BLaER1 treated with 17β-estradiol and CSF1 and Interleukin-3, amounts not matched to agents 10 nM and 100 nM (cell line): Measurements from ENCODE around the gene BCAR1.
A peak's percentile ranks its signal among the peaks of the same experiment; 100 is the strongest.
"Not testable (repeated sequence)": the region's sequence is repeated elsewhere in the genome, so short reads cannot be mapped to it uniquely, and the experiment has no call there.

Experiments
- H3K27ac ChIP-seq, 11 experiments: shearing (Covaris generic); formaldehyde crosslinking; 2 replicates each; pipeline ENCODE4 v1.8.1; 2022
- H3K27me3 ChIP-seq, 11 experiments: shearing (Covaris generic); formaldehyde crosslinking; 2 replicates each; pipeline ENCODE4 v1.8.1; 2022
- H3K36me3 ChIP-seq, 11 experiments: shearing (Covaris generic); formaldehyde crosslinking; 2 replicates each; pipeline ENCODE4 v1.8.1; 2022
- H3K4me1 ChIP-seq, 10 experiments: shearing (Covaris generic); formaldehyde crosslinking; 2 replicates each; pipeline ENCODE4 v1.8.1; 2022
- H3K4me2 ChIP-seq, 11 experiments: shearing (Covaris generic); formaldehyde crosslinking; 2 replicates each; pipeline ENCODE4 v1.8.1; 2022
- H3K4me3 ChIP-seq, 10 experiments: shearing (Covaris generic); formaldehyde crosslinking; 2 replicates each; pipeline ENCODE4 v1.8.1; 2022
- H3K9ac ChIP-seq, 11 experiments: shearing (Covaris generic); formaldehyde crosslinking; 2 replicates each; pipeline ENCODE4 v1.8.1; 2022
- H3K9me3 ChIP-seq, 11 experiments: shearing (Covaris generic); formaldehyde crosslinking; replicated peaks in 1 of 11; 2 replicates each; pipeline ENCODE4 v1.8.1; 2022
- H4K20me1 ChIP-seq, 11 experiments: shearing (Covaris generic); formaldehyde crosslinking; 2 replicates each; pipeline ENCODE4 v1.8.1; 2022
- Cebpa-rat ChIP-seq, 11 experiments: shearing (Covaris generic); IDR thresholded peaks; 2 replicates each; pipeline ENCODE4 v1.8.1; 2022

Gene BCAR1

GRCh38 chr16:75208242-75208825, 43.1 kb downstream of the BCAR1 start:
- Histone ChIP-seq H4K20me1 (peaks cover 0 to 76% (median 0%) of the 10 kb centered on the region in 11 experiments; a peak in 6 of 22 replicates), H3K27me3 (peaks cover 0 to 80% (median 0%) of the 10 kb centered on the region in 11 experiments; a peak in 5 of 22 replicates), H3K36me3 (no peaks in the 10 kb centered on the region), H3K27ac (no peak overlapping the region), H3K4me2 (no peak overlapping the region), H3K9ac (no peak overlapping the region), H3K4me1 (peaks cover 0 to 12% (median 4%) of the 10 kb centered on the region in 10 experiments; a peak in 7 of 20 replicates), H3K9me3 (no peaks in the 10 kb centered on the region), H3K4me3 (no peak overlapping the region)
- no peak for TF ChIP-seq Cebpa-rat (IDR thresholded peaks at IDR 0.05)

GRCh38 chr16:75207831-75208230, 43.6 kb downstream of the BCAR1 start:
- no peaks in the 10 kb centered on the region for H3K36me3 ChIP-seq
- H3K9ac ChIP-seq = no peak overlapping the region
- H3K4me2 ChIP-seq = no peak overlapping the region
- H3K9me3 ChIP-seq = no peaks in the 10 kb centered on the region
- H3K4me1 ChIP-seq = peaks cover 0 to 12% (median 4%) of the 10 kb centered on the region in 10 experiments; a peak in 7 of 20 replicates
- peaks cover 0 to 81% (median 0%) of the 10 kb centered on the region in 11 experiments; a peak in 5 of 22 replicates for H3K27me3 ChIP-seq
- peaks cover 0 to 74% (median 0%) of the 10 kb centered on the region in 11 experiments; a peak in 6 of 22 replicates for H4K20me1 ChIP-seq
- TF ChIP-seq Cebpa-rat (IDR thresholded peaks at IDR 0.05) = no peak
- no peak overlapping the region for H3K27ac ChIP-seq
- H3K4me3 ChIP-seq = no peak overlapping the region

- no peak within 1 kb of the TSS for H3K4me2 ChIP-seq
- no peaks in the 10 kb centered on the region for H3K36me3 ChIP-seq
- no peak for TF ChIP-seq Cebpa-rat (IDR thresholded peaks at IDR 0.05)
- H4K20me1 ChIP-seq = peaks cover 0 to 69% (median 0%) of the 10 kb centered on the region in 11 experiments; a peak in 7 of 22 replicates
- no peak within 1 kb of the TSS for H3K9ac ChIP-seq
- H3K4me1 ChIP-seq = peaks cover 0 to 12% (median 4%) of the 10 kb centered on the region in 10 experiments; a peak in 7 of 20 replicates
- H3K9me3 ChIP-seq = no peaks in the 10 kb centered on the region
- no peak within 1 kb of the TSS for H3K4me3 ChIP-seq
- peaks cover 0 to 82% (median 0%) of the 10 kb centered on the region in 11 experiments; a peak in 5 of 22 replicates for H3K27me3 ChIP-seq
- H3K27ac ChIP-seq = no peak within 1 kb of the TSS
Observed at GRCh38 chr16:75206749-75207451, 44.5 kb downstream of the BCAR1 start, which contains the start of gene CTRB2. Gene CTRB2, minus strand, starts transcription at chr16:75207161. Its CDS starts 20 bp downstream, at chr16:75207141.

- Histone ChIP-seq H3K4me1 (peaks cover 0 to 17% (median 9%) of the 10 kb centered on the region in 10 experiments; a peak in 15 of 20 replicates), H3K27me3 (peaks cover 0 to 82% (median 0%) of the 10 kb centered on the region in 11 experiments; a peak in 5 of 22 replicates), H4K20me1 (peaks cover 0 to 65% (median 0%) of the 10 kb centered on the region in 11 experiments; a peak in 7 of 22 replicates)
- H3K36me3 ChIP-seq, H3K4me3 ChIP-seq, H3K9me3 ChIP-seq, H3K9ac ChIP-seq, H3K4me2 ChIP-seq, H3K27ac ChIP-seq: not testable (repeated sequence)
Observed at GRCh38 chr16:75205961-75206748, 45.3 kb downstream of the BCAR1 start.

GRCh38 chr16:75205438-75205837, 46.0 kb downstream of the BCAR1 start:
- peaks cover 0 to 65% (median 0%) of the 10 kb centered on the region in 11 experiments; a peak in 7 of 22 replicates for H4K20me1 ChIP-seq
- H3K27ac ChIP-seq, H3K36me3 ChIP-seq, H3K4me3 ChIP-seq, H3K9me3 ChIP-seq, H3K9ac ChIP-seq, H3K4me2 ChIP-seq: not testable (repeated sequence)
- H3K4me1 ChIP-seq = peaks cover 0 to 22% (median 14%) of the 10 kb centered on the region in 10 experiments; a peak in 16 of 20 replicates
- peaks cover 0 to 82% (median 0%) of the 10 kb centered on the region in 11 experiments; a peak in 5 of 22 replicates for H3K27me3 ChIP-seq

GRCh38 chr16:75204905-75205304, 46.5 kb downstream of the BCAR1 start:
- H3K4me3 ChIP-seq, H3K27ac ChIP-seq, H3K9me3 ChIP-seq, H3K9ac ChIP-seq, H3K36me3 ChIP-seq, H3K4me2 ChIP-seq: not testable (repeated sequence)
- H3K27me3 ChIP-seq = peaks cover 0 to 82% (median 0%) of the 10 kb centered on the region in 11 experiments; a peak in 5 of 22 replicates
- peaks cover 0 to 22% (median 14%) of the 10 kb centered on the region in 10 experiments; a peak in 16 of 20 replicates for H3K4me1 ChIP-seq
- peaks cover 0 to 65% (median 0%) of the 10 kb centered on the region in 11 experiments; a peak in 7 of 22 replicates for H4K20me1 ChIP-seq

GRCh38 chr16:75204410-75204758, 47.0 kb downstream of the BCAR1 start:
- Histone ChIP-seq H3K4me2 (peak overlapping the region in 5 of 11 experiments; percentile 16 to 34 (median 28); a peak in 5 of 22 replicates), H3K4me3 (no peak overlapping the region), H3K4me1 (peaks cover 0 to 22% (median 14%) of the 10 kb centered on the region in 10 experiments; a peak in 16 of 20 replicates), H3K27me3 (peaks cover 0 to 81% (median 0%) of the 10 kb centered on the region in 11 experiments; a peak in 5 of 22 replicates), H3K9me3 (no peaks in the 10 kb centered on the region), H3K36me3 (no peaks in the 10 kb centered on the region), H3K9ac (no peak overlapping the region), H3K27ac (no peak overlapping the region), H4K20me1 (peaks cover 0 to 63% (median 0%) of the 10 kb centered on the region in 11 experiments; a peak in 7 of 22 replicates)
- TF ChIP-seq Cebpa-rat (IDR thresholded peaks at IDR 0.05) = no peak

- Histone ChIP-seq H3K9ac (no peak overlapping the region), H3K4me3 (no peak overlapping the region), H3K27ac (no peak overlapping the region), H3K27me3 (peaks cover 0 to 76% (median 0%) of the 10 kb centered on the region in 11 experiments; a peak in 5 of 22 replicates), H3K4me2 (peak overlapping the region in 5 of 11 experiments; percentile 16 to 34 (median 28); a peak in 5 of 22 replicates), H3K9me3 (no peaks in the 10 kb centered on the region), H3K36me3 (no peaks in the 10 kb centered on the region), H4K20me1 (peaks cover 0 to 58% (median 0%) of the 10 kb centered on the region in 11 experiments; a peak in 7 of 22 replicates), H3K4me1 (peaks cover 0 to 22% (median 14%) of the 10 kb centered on the region in 10 experiments; a peak in 16 of 20 replicates)
- TF ChIP-seq Cebpa-rat (IDR thresholded peaks at IDR 0.05) = no peak
Observed at GRCh38 chr16:75203667-75204409, 47.6 kb downstream of the BCAR1 start.
